Measurements from ENCODE around the gene GNG7. TPM values are rescaled to one million over a fixed set of nuclear protein-coding genes. Genes with fewer than 3 reads are reported as not detected.
"Not testable (repeated sequence)": the region's sequence is repeated elsewhere in the genome, so short reads cannot be mapped to it uniquely, and the experiment has no call there.

GNG7 gene
- total RNA-seq, 4 donors from 2014 or later, result 4.7 to 15.6 (median 9.2) TPM

DNA sequence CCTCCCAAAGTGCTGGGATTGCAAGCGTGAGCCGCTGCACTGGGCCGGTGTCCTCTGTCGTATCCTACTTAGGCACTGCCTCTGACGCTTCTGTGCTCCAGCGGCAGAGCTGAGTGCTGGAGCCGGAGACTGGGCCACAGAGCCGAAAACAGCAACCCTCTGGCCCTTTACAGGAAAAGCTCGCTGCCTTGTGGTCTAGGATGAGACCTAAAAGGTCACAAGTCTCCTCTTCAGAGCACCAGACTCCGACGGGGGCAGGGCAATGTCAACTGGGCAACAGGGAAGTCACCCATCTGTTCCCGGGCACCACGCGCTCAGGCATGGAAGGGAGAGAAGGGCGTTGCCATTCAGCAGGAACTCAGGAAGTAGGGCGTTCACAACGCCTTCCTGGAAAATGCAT lies 134.9 kb downstream of the GNG7 start:
- ATAC-seq, result peak; percentile 73
- Histone ChIP-seq H3K9me3 (no peaks in the 10 kb centered on the region), H3K4me3 (no peak overlapping the region), H3K27me3 (no peaks in the 10 kb centered on the region), H3K27ac (peak overlapping the region in 3 of 4 donors; percentile 18 to 41 (median 38)), H3K36me3 (no peaks in the 10 kb centered on the region), H3K4me1 (no peaks in the 10 kb centered on the region)
- TF ChIP-seq POLR2AphosphoS5 (IDR thresholded peaks at IDR 0.05), result peak; percentile 33
- TF ChIP-seq EP300 (IDR thresholded peaks at IDR 0.05), result no peak
- no peak for TF ChIP-seq POLR2A (IDR thresholded peaks at IDR 0.05)
- TF ChIP-seq, protein P1, sequence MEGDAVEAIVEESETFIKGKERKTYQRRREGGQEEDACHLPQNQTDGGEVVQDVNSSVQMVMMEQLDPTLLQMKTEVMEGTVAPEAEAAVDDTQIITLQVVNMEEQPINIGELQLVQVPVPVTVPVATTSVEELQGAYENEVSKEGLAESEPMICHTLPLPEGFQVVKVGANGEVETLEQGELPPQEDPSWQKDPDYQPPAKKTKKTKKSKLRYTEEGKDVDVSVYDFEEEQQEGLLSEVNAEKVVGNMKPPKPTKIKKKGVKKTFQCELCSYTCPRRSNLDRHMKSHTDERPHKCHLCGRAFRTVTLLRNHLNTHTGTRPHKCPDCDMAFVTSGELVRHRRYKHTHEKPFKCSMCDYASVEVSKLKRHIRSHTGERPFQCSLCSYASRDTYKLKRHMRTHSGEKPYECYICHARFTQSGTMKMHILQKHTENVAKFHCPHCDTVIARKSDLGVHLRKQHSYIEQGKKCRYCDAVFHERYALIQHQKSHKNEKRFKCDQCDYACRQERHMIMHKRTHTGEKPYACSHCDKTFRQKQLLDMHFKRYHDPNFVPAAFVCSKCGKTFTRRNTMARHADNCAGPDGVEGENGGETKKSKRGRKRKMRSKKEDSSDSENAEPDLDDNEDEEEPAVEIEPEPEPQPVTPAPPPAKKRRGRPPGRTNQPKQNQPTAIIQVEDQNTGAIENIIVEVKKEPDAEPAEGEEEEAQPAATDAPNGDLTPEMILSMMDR (IDR thresholded peaks at IDR 0.05), result no peak
- 90% methylated on average over 2 of the region's 17 CpGs; no CpG with 5 or more reads in 1 of the 2 donors for WGBS, 2 donors (ENCODE audit: low coverage in 1 of 2)

DNA sequence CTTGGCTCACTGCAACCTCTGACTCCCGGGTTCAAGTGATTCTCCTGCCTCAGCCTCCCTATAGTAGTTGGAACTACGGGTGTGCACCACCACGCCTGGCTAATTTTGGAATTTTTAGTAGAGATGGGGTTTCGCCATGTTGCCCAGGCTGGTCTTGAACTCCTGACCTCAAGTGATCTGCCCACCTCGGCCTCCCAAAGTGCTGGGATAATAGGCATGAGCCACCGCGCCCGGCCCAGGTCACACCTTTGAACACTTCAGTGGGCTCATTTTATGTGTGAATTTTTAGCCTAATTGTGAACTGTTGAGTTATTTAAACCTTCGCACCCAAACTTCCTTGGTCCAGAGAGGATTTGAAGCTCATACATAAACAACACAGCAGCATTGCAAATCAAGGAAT lies 138.9 kb downstream of the GNG7 start:
- not testable (repeated sequence) for H3K4me1 ChIP-seq, ATAC-seq, H3K4me3 ChIP-seq, H3K27ac ChIP-seq, H3K9me3 ChIP-seq, H3K36me3 ChIP-seq, H3K27me3 ChIP-seq
- WGBS, 2 donors (ENCODE audit: low coverage in 1 of 2), result 74 to 91% methylated on average over 4 to 7 of the region's 9 CpGs

DNA sequence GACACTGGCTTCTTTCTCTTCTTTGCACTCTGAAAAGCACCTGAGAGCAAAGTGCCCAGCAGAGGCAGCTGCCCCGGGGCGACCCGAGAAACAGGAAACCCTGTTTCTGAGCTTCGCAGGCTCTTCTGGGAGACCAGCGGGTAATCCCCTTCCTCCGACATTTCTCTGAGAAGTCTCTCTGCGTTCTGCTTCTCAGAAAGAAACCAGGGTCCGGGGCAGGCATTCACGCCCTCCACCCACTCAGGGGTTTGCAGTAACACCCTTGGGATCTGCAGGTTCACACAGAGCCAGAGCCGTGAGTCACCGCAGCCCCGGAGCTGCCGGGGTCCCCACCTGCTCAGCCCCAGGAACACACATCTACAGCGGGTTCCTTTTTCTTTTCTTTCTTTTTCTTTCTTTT lies 140.6 kb downstream of the GNG7 start:
- Histone ChIP-seq H3K27ac (no peak overlapping the region), H3K4me3 (peak overlapping the region in 1 of 2 donors; percentile 8)
- TF ChIP-seq EP300 (IDR thresholded peaks at IDR 0.05) (no peak), POLR2AphosphoS5 (IDR thresholded peaks at IDR 0.05) (no peak), POLR2A (IDR thresholded peaks at IDR 0.05) (no peak)
- TF ChIP-seq, protein P1 (IDR thresholded peaks at IDR 0.05), result no peak

DNA sequence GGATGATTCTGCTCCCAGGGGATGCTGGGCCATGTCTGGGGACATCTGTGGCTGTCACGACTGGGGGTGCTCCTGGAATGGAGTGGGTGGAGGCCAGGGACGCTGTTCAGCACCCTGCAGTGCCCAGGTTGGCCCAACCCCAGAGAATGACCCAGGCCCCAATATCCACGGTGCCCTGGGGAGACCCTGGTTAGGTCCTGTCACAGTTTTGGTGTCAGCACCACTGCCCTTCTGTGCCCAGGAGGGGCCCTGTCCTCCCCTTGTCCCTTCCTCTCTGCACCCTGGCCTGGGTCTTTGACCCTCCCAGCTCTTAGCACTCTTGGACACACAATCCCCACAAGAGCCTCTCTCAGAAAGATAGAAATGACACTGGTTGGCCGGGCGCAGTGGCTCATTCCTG lies 141.3 kb downstream of the GNG7 start:
- H3K4me1 ChIP-seq, result peaks cover 0 to 1% (median 0%) of the 10 kb centered on the region in 3 donors
- no CpG with 5 or more reads among the region's 5 CpGs for WGBS, 2 donors (ENCODE audit: low coverage in 1 of 2)
- H3K4me3 ChIP-seq, result no peak overlapping the region
- H3K27me3 ChIP-seq, result no peaks in the 10 kb centered on the region
- ATAC-seq, result no peak
- no peak for TF ChIP-seq POLR2A (IDR thresholded peaks at IDR 0.05)
- TF ChIP-seq POLR2AphosphoS5 (IDR thresholded peaks at IDR 0.05), result no peak
- no peak for TF ChIP-seq EP300 (IDR thresholded peaks at IDR 0.05)
- TF ChIP-seq, protein P1 (IDR thresholded peaks at IDR 0.05), result no peak
- no peaks in the 10 kb centered on the region for H3K36me3 ChIP-seq
- no peaks in the 10 kb centered on the region for H3K9me3 ChIP-seq
- no peak overlapping the region for H3K27ac ChIP-seq

More for the DNA sequence above, 140.6 kb downstream of the GNG7 start:
- WGBS, 2 donors (ENCODE audit: low coverage in 1 of 2), result 40 to 68% methylated on average over 2 to 13 of the region's 14 CpGs
- no peaks in the 10 kb centered on the region for H3K4me1 ChIP-seq
- H3K36me3 ChIP-seq, result no peaks in the 10 kb centered on the region
- H3K27me3 ChIP-seq, result no peaks in the 10 kb centered on the region
- no peaks in the 10 kb centered on the region for H3K9me3 ChIP-seq
- ATAC-seq, result no peak

DNA sequence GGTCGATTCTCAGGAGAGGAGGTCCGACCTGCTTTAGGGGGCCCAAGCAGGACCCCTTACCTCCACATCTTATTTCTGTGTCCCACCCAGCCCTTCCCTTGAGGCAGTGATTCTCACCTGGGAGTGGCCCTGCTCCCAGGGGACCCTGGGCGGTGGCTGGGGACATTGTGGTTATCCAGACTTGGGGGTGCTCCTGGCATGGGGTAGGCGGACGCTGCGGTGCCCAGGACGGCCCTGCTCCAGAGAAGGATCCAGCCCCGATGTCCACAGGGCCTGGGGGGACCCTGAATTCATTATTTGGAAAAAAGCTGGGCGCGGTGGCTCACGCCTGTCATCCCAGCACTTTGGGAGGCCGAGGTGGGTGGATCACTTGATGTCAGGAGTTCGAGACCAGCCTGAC lies 142.1 kb downstream of the GNG7 start:
- Histone ChIP-seq H3K9me3 (no peaks in the 10 kb centered on the region), H3K27ac (no peak overlapping the region), H3K36me3 (no peaks in the 10 kb centered on the region), H3K4me3 (no peak overlapping the region), H3K27me3 (no peaks in the 10 kb centered on the region), H3K4me1 (peaks cover 0 to 7% (median 0%) of the 10 kb centered on the region in 3 donors)
- ATAC-seq, result no peak
- TF ChIP-seq EP300 (IDR thresholded peaks at IDR 0.05), result no peak
- TF ChIP-seq POLR2A (IDR thresholded peaks at IDR 0.05), result no peak
- WGBS, 2 donors (ENCODE audit: low coverage in 1 of 2), result 50% methylated on average over 1 of the region's 13 CpGs; no CpG with 5 or more reads in 1 of the 2 donors

DNA sequence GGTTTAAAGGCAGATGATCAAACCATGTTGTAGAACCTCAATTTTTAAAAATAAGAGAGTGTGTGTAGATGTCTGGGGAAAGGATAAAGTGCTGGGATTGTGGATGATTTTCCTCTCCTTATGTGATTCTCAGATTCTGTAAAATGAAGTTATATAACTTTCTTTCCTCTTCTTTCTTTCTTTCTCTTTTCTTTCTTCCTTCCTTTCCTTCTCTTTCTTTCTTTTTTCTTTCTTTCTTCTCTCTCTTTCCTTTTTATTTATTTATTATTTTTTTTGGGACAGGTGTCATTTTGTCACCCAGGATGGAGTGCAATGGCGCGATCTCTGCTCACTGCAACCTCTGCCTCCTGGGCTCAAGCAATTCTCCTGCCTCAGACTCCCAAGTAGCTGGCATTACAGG lies 144.0 kb downstream of the GNG7 start:
- Histone ChIP-seq H3K27ac (no peak overlapping the region), H3K9me3 (no peaks in the 10 kb centered on the region), H3K36me3 (no peaks in the 10 kb centered on the region), H3K27me3 (no peaks in the 10 kb centered on the region), H3K4me1 (peaks cover 0 to 13% (median 0%) of the 10 kb centered on the region in 3 donors), H3K4me3 (no peak overlapping the region)
- no peak for ATAC-seq
- TF ChIP-seq EP300 (IDR thresholded peaks at IDR 0.05) (no peak), POLR2AphosphoS5 (IDR thresholded peaks at IDR 0.05) (no peak), POLR2A (IDR thresholded peaks at IDR 0.05) (no peak)
- TF ChIP-seq, protein P1 (IDR thresholded peaks at IDR 0.05), result no peak
- 88% methylated on average over 2 of the region's 2 CpGs; no CpG with 5 or more reads in 1 of the 2 donors for WGBS, 2 donors (ENCODE audit: low coverage in 1 of 2)

DNA sequence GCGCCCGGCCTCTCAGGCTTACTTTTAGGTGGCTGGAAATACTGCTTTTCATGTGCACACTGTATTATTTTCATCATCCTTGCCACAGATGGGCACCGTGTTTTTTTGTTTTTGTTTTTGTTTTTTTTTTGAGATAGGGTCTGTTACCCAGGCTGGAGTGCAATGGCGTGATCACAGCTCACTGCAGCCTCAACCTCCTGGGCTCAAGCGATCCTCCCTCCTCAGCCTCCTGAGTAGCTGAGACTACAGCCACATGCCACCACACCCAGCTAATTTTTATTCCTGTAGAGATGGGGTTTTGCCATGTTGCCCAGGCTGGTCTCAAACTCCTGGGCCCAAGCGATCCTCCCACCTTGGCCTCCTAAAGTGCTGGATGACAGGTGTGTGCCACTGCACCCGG lies 144.4 kb downstream of the GNG7 start:
- H3K4me3 ChIP-seq, H3K9me3 ChIP-seq, H3K27me3 ChIP-seq, ATAC-seq, H3K27ac ChIP-seq, H3K36me3 ChIP-seq: not testable (repeated sequence)
- WGBS, 2 donors (ENCODE audit: low coverage in 1 of 2), result 80 to 100% methylated on average over 3 to 5 of the region's 7 CpGs
- peaks cover 0 to 13% (median 0%) of the 10 kb centered on the region in 3 donors for H3K4me1 ChIP-seq
